ENCODE data around the gene RBM42.
A peak's percentile ranks its signal among the peaks of the same experiment; 100 is the strongest.
"Not testable (repeated sequence)": the region's sequence is repeated elsewhere in the genome, so short reads cannot be mapped to it uniquely, and the experiment has no call there.

Gene RBM42

GRCh38 chr19:35628565-35629331, at the start of gene RBM42:
TSS of gene RBM42 (plus strand) at chr19:35629036. CDS start at chr19:35629154, 118 bp downstream.
- peak; percentile 95 for DNase-seq (ENCODE audit: low read depth)

- DNase-seq (ENCODE audit: low read depth) = no peak
Observed at GRCh38 chr19:35582760-35583159, 46.1 kb upstream of the RBM42 start.

- no peak for DNase-seq (ENCODE audit: low read depth)
Observed at GRCh38 chr19:35585848-35586247, 43.0 kb upstream of the RBM42 start, which contains the start of gene PMIS2. TSS of gene PMIS2 (plus strand) at chr19:35586173. CDS start at chr19:35586260, 87 bp downstream.

- no peak for DNase-seq (ENCODE audit: low read depth)
Observed at GRCh38 chr19:35587321-35587720, 41.5 kb upstream of the RBM42 start.

GRCh38 chr19:35590875-35591274, 38.0 kb upstream of the RBM42 start:
- no peak for DNase-seq (ENCODE audit: low read depth)

- DNase-seq (ENCODE audit: low read depth) = no peak
Observed at GRCh38 chr19:35592226-35592625, 36.6 kb upstream of the RBM42 start.

- DNase-seq (ENCODE audit: low read depth) = not testable (repeated sequence)
Observed at GRCh38 chr19:35595026-35595425, 33.8 kb upstream of the RBM42 start.

- DNase-seq (ENCODE audit: low read depth) = no peak
Observed at GRCh38 chr19:35595928-35596327, 32.9 kb upstream of the RBM42 start.

GRCh38 chr19:35596366-35596999, 32.4 kb upstream of the RBM42 start:
- DNase-seq (ENCODE audit: low read depth) = no peak

GRCh38 chr19:35601971-35602370, 26.9 kb upstream of the RBM42 start:
- DNase-seq (ENCODE audit: low read depth) = no peak

GRCh38 chr19:35604436-35604835, 24.4 kb upstream of the RBM42 start:
- not testable (repeated sequence) for DNase-seq (ENCODE audit: low read depth)

- not testable (repeated sequence) for DNase-seq (ENCODE audit: low read depth)
Observed at GRCh38 chr19:35607170-35607569, 21.7 kb upstream of the RBM42 start.

GRCh38 chr19:35607661-35608060, 21.2 kb upstream of the RBM42 start:
- no peak for DNase-seq (ENCODE audit: low read depth)

- DNase-seq (ENCODE audit: low read depth) = no peak
Observed at GRCh38 chr19:35608251-35608650, 20.6 kb upstream of the RBM42 start.

GRCh38 chr19:35609851-35610353, 18.9 kb upstream of the RBM42 start:
- DNase-seq (ENCODE audit: low read depth) = no peak

GRCh38 chr19:35612224-35612558, 16.6 kb upstream of the RBM42 start:
- no peak for DNase-seq (ENCODE audit: low read depth)

- peak; percentile 92 for DNase-seq (ENCODE audit: low read depth)
Observed at GRCh38 chr19:35612559-35613321, 16.1 kb upstream of the RBM42 start, which contains the start of gene HAUS5. TSS of gene HAUS5 (plus strand) at chr19:35612735. CDS start at chr19:35612795, 60 bp downstream.

- DNase-seq (ENCODE audit: low read depth) = no peak
Observed at GRCh38 chr19:35613574-35613973, 15.3 kb upstream of the RBM42 start.

GRCh38 chr19:35615036-35615435, 13.8 kb upstream of the RBM42 start:
- no peak for DNase-seq (ENCODE audit: low read depth)

GRCh38 chr19:35618857-35619256, 10.0 kb upstream of the RBM42 start:
- DNase-seq (ENCODE audit: low read depth) = no peak

- DNase-seq (ENCODE audit: low read depth) = no peak
Observed at GRCh38 chr19:35619290-35619923, 9.4 kb upstream of the RBM42 start.

GRCh38 chr19:35620001-35620400, 8.8 kb upstream of the RBM42 start:
- DNase-seq (ENCODE audit: low read depth) = no peak
